HTR-8/SVneo (cell line): ENCODE data around the gene PREX1.
"Not testable (repeated sequence)": the region's sequence is repeated elsewhere in the genome, so short reads cannot be mapped to it uniquely, and the experiment has no call there.

Experiments
- DNase-seq: peaks from one replicate; pipeline ENCODE4 v3.0.0; 2011; ENCODE audit warnings: low spot score, mixed read lengths; ENCODE audit not compliant: insufficient read length
- FAIRE-seq: peaks from 2 replicates; lab custom pipeline; 2011; peaks lifted over from hg19 to GRCh38; lab: Jason Lieb, UNC

PREX1 gene

GRCh38 chr20:48847498-48848205 lies 19.9 kb upstream of the PREX1 start:
- DNase-seq (no peak), FAIRE-seq (no peak)

DNA sequence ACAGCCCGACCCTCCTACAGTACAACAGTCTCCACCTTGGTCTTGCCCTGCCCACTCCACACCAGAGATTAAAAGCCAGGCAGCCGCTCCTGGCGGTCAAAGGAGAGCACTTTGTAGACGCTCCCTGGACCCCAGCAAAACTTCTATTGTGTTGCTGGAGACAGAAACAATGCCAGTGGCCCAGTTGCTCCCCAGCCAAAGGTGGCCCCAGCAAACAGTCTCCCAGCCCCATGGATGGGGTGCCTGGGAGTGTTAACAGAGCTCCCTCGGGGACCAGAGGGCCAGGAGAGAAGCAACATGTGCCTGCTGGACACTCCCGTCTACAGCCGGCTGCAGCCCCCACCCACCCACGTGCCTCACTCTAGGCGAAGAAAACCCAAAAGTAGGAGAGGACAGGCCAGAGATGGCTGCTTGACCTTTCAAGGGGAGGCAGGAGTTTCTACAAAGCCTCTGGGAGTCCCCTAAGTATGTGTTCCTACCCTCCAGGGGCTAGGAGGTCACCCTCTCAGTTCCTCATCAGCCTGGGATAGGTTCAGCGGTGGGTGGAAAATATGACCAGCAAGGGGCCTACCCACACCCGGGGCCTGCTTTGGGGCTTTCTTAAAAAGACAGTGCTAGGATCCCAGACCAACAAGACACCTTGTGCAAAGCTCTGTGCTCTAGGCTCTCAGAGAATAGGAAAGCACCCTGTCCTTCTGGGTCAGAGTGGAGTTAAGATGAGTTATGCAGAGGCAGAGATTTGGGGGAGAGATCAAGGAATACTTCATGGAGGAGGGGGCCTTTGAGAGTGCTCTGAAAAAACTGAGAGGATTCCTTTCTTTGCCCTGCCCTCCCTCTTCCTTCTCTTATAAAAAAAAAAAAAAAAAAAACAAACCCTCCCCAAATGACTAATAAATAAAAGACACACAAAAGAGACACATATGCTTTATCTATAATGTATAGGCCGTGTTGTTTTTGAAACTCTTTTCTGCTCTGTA lies 19.0 kb upstream of the PREX1 start:
- DNase-seq (peak; percentile 69), FAIRE-seq (peak; percentile 65)

GRCh38 chr20:48845721-48846306 lies 18.0 kb upstream of the PREX1 start:
- FAIRE-seq = no peak

GRCh38 chr20:48844996-48845395 lies 17.2 kb upstream of the PREX1 start:
- FAIRE-seq (peak; percentile 42), DNase-seq (no peak)

More at GRCh38 chr20:48845721-48846306, 18.0 kb upstream of the PREX1 start:
- DNase-seq = no peak

- DNase-seq, FAIRE-seq: not testable (repeated sequence)
These were observed 16.1 kb upstream of the PREX1 start for GRCh38 chr20:48843896-48844295.

- FAIRE-seq (peak; percentile 63), DNase-seq (no peak)
These were observed 15.4 kb upstream of the PREX1 start for GRCh38 chr20:48843057-48843806.

- DNase-seq (peak; percentile 96), FAIRE-seq (peak; percentile 89)
These were observed 14.2 kb upstream of the PREX1 start for GRCh38 chr20:48841875-48842529.

GRCh38 chr20:48841196-48841874 lies 13.5 kb upstream of the PREX1 start:
- DNase-seq = no peak
- FAIRE-seq = no peak

GRCh38 chr20:48839154-48839917 lies 11.5 kb upstream of the PREX1 start:
- no peak for DNase-seq
- peak; percentile 65 for FAIRE-seq

GRCh38 chr20:48837014-48837413 lies 9.2 kb upstream of the PREX1 start:
- DNase-seq (no peak), FAIRE-seq (no peak)

DNA sequence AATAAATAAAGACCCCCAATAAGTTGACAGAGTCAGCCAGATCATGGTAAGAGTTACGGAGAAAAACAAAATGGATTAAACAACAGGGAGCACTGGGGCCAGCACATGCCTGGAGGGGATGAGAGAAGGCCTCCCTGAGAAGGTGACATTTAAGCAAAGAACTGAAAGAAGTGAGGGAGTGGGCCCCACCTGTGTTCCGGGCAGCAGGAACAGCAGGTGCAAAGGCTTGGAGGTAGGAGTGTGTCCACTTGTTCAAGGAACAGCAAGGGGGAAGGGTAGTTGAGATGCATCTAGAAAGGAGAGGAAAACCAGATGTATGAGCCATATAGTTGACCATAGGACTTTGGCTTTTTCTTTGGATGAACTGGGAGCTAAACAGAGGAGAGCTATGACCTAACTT lies 7.6 kb upstream of the PREX1 start:
- FAIRE-seq (peak; percentile 83), DNase-seq (no peak)

DNA sequence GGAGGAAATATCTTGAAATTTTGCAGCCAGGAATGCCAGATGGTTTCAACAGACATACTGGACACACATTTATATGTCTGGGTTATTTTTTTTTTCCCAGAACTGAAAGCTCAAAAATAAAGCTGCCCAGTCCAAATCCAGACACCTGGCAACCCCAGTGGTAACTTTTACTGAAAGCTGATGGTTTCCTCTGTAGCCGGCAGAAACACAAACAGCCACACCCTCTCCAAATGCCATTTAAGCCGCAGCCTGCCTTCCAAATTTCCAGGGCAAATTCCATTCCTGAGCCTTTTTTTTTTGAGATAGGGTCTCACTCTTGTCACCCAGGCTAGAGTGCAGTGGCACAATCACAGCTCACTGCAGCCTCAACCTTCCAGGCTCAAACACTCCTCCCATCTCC lies 6.5 kb upstream of the PREX1 start:
- FAIRE-seq (no peak), DNase-seq (no peak)

GRCh38 chr20:48832405-48832730 lies 4.6 kb upstream of the PREX1 start:
- FAIRE-seq = peak; percentile 54
- DNase-seq = no peak

GRCh38 chr20:48831718-48832404 lies 4.1 kb upstream of the PREX1 start:
- DNase-seq = peak; percentile 72
- FAIRE-seq = peak; percentile 85

DNA sequence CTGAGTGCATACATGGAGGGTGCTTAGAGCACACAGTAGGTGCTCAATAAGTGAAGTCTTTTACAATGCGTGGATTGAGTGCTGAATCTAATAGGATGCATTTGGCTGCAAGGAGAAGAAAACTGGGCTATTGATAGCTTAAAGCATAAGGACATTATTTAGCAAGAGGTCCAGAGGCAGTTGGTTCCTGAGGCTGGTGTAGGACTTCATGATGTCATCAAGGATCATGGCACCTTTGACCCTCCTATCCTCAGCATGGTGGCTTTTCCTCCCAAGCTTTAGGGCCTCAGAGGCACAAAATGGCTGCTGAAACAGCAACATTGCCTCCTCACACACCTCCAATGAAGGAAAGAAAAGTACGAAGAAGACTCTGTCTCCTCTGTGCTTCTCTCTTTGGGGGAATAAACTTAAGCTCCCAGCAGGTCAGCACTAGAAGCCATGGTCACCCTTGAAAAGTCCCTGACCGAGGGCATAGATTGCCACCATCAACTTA lies 3.1 kb upstream of the PREX1 start:
- FAIRE-seq = no peak

DNA sequence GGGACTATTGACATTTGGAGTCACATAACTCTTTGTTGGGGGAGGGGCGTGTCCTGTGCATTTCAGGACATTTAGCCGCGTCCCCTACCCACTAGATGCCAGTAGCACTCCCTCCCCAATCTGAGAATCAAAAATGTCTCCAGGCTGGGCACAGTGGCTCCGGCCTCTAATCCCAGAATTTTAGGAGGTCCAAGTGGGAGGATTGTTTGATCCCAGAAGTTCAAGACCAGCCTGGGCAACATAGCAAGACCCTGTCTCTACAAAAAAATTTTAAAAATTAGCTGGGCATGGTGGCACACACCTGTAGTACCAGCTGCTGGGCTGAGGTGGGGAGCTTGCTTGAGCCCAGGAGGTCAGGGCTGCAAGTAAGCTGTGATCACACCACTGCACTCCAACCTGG lies 2.1 kb upstream of the PREX1 start:
- DNase-seq (no peak), FAIRE-seq (no peak)

More for the DNA sequence above, 3.1 kb upstream of the PREX1 start:
- DNase-seq = no peak

DNA sequence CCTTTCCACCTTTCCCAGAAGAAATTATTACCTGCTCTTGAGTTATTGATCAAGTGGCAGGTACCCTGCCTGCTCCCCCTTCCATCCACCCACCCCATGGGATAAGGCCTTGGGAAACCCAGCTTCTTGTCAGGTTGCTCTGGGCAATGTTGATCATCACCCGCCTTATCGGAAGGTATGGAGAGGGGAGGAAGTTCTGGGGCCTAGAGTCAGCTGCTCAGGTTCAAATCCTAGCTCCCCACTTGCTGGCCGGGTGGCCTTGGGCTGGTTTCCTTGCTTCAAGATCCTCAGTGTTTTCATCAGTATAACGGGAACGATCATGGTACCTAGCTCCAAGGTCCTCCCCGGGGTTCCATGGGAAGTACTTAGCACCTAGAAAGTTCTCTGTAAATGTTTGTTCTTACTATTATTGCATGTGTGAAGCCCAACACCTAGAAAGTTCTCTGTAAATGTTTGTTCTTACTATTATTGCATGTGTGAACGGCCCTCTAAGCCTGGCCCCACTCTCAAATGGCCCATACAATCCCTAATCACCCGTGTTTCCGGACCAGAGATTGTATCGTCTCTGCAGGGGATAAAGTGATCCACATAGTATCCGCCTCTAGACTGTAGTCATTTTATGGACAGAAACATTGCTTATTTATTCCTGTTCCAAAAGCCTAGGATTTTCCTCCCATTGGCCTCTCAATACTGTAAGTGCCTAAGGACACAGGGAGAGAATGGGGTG lies 1.1 kb upstream of the PREX1 start:
- DNase-seq (no peak), FAIRE-seq (no peak)
